Hepatocyte (in vitro differentiated cells): Measurements from ENCODE around the gene PPFIBP2. TPM values are rescaled to one million over a fixed set of nuclear protein-coding genes. Genes with fewer than 3 reads are reported as not detected.
A peak's percentile ranks its signal among the peaks of the same experiment; 100 is the strongest.

Experiments
- DNase-seq: peaks from one replicate; pipeline ENCODE4 v3.0.0-alpha.2; 2016; ENCODE audit warnings: low spot score
- H2AFZ ChIP-seq: fragments of 200-600 bp; sonication (generic); 2 replicates; pipeline ENCODE4 v1.6.0; 2016; ENCODE audit warnings: antibody characterized with exemption, mild to moderate bottlenecking
- H3K27ac ChIP-seq: fragments of 200-600 bp; sonication (generic); 2 replicates; pipeline ENCODE4 v1.5.1; 2016; ENCODE audit warnings: mild to moderate bottlenecking
- H3K27me3 ChIP-seq: fragments of 200-600 bp; sonication (generic); 2 replicates; pipeline ENCODE4 v1.6.1; 2016
- H3K36me3 ChIP-seq: fragments of 200-600 bp; sonication (generic); replicated peaks from 2 replicates; pipeline ENCODE4 v1.5.1; 2016; ENCODE audit warnings: low read depth; ENCODE audit not compliant: insufficient read depth
- H3K4me1 ChIP-seq: fragments of 200-600 bp; sonication (generic); 2 replicates; pipeline ENCODE4 v1.5.1; 2016; ENCODE audit warnings: mild to moderate bottlenecking, moderate library complexity; ENCODE audit not compliant: insufficient read depth
- H3K4me2 ChIP-seq: fragments of 200-600 bp; sonication (generic); 2 replicates; pipeline ENCODE4 v1.6.0; 2016
- H3K4me3 ChIP-seq: fragments of 200-600 bp; sonication (generic); 2 replicates; pipeline ENCODE4 v1.5.1; 2016; ENCODE audit warnings: mild to moderate bottlenecking
- H3K79me2 ChIP-seq: fragments of 200-600 bp; sonication (generic); 2 replicates; pipeline ENCODE4 v1.6.0; 2017; ENCODE audit warnings: mild to moderate bottlenecking
- H3K9me2 ChIP-seq: fragments of 200-600 bp; sonication (generic); replicated peaks from 2 replicates; pipeline ENCODE4 v1.6.0; 2017; ENCODE audit warnings: mild to moderate bottlenecking; ENCODE audit not compliant: insufficient read depth
- H3K9me3 ChIP-seq: fragments of 200-600 bp; sonication (generic); 2 replicates; pipeline ENCODE4 v1.5.1; 2016; ENCODE audit warnings: low read depth, mild to moderate bottlenecking
- H4K20me1 ChIP-seq: fragments of 200-600 bp; sonication (generic); 2 replicates; pipeline ENCODE4 v1.6.0; 2016; ENCODE audit warnings: mild to moderate bottlenecking; ENCODE audit not compliant: insufficient read depth, poor library complexity, severe bottlenecking
- EZH2 ChIP-seq: fragments of 200-600 bp; sonication (generic); IDR thresholded peaks from 2 replicates; pipeline ENCODE4 v1.6.1; 2016; ENCODE audit warnings: antibody characterized with exemption, mild to moderate bottlenecking, borderline replicate concordance
- EZH2phosphoT487 ChIP-seq: fragments of 200-600 bp; sonication (generic); IDR thresholded peaks from one replicate; pipeline ENCODE4 v1.6.1; 2018; ENCODE audit warnings: antibody characterized with exemption, mild to moderate bottlenecking, low read depth, moderate library complexity; ENCODE audit not compliant: unreplicated experiment, severe bottlenecking
- WGBS: methylation state at CpG from one replicate; pipeline ENCODE4 v1.1.6; 2016; ENCODE audit warnings: low lambda C conversion rate; ENCODE audit errors: missing lambda C conversion rate; 5-methylcytosine and 5-hydroxymethylcytosine counted together
- polyA plus RNA-seq: library from polyadenylated mRNA; unstranded; fragments of >200 nt; fragmentation: Nextera tagmentation; extraction: Ambion mirVana; gene quantifications from 2 replicates; pipeline ENCODE4 v1.2.1, GENCODE V29; 2016
- total RNA-seq: library from RNA; depleted of rRNA; stranded (reverse); fragments of >200 nt; gene quantifications from 2 replicates; pipeline ENCODE4 v1.2.3, GENCODE V29; 2014
- TF ChIP-seq, protein P1 (sequence below): fragments of 200-600 bp; sonication (generic); IDR thresholded peaks from 2 replicates; pipeline ENCODE4 v1.5.1; 2016; ENCODE audit warnings: antibody characterized with exemption, mild to moderate bottlenecking; ENCODE audit not compliant: poor library complexity

The PPFIBP2 gene
- total and polyA plus RNA-seq, 2 experiments from 2014 or later, result 33.9 to 55.8 TPM

DNA sequence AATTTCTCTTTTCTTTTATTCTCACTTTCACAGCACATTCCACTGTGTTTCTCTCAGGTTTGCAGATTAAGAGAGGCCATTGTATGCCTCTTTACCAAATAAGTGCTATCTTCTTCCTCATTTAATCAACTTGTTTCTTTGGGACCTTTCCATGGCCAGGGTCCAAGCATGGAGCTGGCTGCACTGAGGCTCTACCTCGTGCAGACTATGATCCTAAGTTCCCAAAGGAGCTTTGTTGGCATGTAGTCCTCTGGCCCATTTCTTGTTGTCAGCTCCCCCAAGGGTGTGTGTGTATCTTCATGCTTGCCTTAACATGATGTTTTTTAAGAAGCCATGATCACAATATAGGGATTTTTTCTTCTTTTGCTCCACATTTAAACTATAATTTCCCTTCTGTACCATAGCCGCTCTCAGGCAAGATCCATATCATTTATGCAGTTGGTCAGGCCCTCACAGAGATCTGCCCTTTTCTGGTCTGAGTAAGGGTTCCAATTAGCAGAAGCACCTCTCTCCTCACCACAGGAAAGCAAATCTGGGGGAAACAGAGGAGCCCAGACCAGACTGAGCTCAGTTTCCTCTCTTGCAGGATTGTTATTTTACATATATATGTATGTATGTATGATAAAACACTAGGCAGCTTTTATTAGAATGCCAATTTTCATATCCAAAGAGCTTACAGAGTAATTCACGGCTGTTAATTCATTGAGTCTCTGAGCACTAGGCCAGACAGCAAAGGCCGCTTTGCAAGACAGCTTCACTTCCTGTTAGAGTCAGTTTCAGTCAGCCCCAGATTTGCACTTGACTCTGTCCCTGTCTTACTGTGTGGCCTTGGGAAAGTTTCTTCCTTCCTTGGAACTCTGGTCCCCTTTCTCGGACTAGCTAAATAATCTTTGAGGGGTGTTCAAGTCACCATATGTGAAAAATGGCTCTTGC lies 125.2 kb downstream of the PPFIBP2 start:
- Histone ChIP-seq H4K20me1 (no peaks in the 10 kb centered on the region), H3K4me3 (no peak overlapping the region), H3K4me1 (peaks cover 4% of the 10 kb centered on the region), H3K4me2 (no peak overlapping the region), H3K27ac (no peak overlapping the region), H3K79me2 (no peaks in the 10 kb centered on the region), H3K9me2 (no peaks in the 10 kb centered on the region), H3K36me3 (no peaks in the 10 kb centered on the region), H3K27me3 (no peaks in the 10 kb centered on the region), H2AFZ (no peak overlapping the region), H3K9me3 (no peaks in the 10 kb centered on the region)
- DNase-seq, result no peak
- no peak for TF ChIP-seq EZH2phosphoT487
- TF ChIP-seq, protein P1, sequence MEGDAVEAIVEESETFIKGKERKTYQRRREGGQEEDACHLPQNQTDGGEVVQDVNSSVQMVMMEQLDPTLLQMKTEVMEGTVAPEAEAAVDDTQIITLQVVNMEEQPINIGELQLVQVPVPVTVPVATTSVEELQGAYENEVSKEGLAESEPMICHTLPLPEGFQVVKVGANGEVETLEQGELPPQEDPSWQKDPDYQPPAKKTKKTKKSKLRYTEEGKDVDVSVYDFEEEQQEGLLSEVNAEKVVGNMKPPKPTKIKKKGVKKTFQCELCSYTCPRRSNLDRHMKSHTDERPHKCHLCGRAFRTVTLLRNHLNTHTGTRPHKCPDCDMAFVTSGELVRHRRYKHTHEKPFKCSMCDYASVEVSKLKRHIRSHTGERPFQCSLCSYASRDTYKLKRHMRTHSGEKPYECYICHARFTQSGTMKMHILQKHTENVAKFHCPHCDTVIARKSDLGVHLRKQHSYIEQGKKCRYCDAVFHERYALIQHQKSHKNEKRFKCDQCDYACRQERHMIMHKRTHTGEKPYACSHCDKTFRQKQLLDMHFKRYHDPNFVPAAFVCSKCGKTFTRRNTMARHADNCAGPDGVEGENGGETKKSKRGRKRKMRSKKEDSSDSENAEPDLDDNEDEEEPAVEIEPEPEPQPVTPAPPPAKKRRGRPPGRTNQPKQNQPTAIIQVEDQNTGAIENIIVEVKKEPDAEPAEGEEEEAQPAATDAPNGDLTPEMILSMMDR, result no peak
- no peak for TF ChIP-seq EZH2
- 90% methylated on average over 5 of the region's 5 CpGs for WGBS

DNA sequence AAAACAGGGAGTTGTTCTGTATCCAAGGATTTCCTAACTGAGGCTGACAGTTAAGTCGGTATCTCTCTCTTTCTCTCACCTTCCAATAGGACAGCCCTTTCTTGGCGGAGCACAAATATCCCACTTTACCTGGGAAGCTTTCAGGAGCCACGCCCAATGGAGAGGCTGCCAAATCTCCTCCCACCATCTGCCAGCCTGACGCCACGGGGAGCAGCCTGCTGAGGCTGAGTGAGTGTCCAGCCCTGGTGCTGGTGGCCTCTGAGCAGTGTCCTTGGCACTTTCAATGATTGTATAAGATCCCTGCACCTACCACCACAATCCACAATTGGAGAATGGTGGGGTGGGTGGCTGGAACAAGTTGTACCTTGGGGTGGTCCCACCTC lies 125.8 kb downstream of the PPFIBP2 start:
- Histone ChIP-seq H3K4me2 (no peak overlapping the region), H3K36me3 (no peaks in the 10 kb centered on the region), H3K79me2 (no peaks in the 10 kb centered on the region), H3K27ac (no peak overlapping the region), H3K4me1 (peaks cover 4% of the 10 kb centered on the region), H4K20me1 (no peaks in the 10 kb centered on the region), H2AFZ (no peak overlapping the region), H3K9me3 (no peaks in the 10 kb centered on the region), H3K9me2 (no peaks in the 10 kb centered on the region), H3K4me3 (no peak overlapping the region), H3K27me3 (no peaks in the 10 kb centered on the region)
- 82% methylated on average over 5 of the region's 5 CpGs for WGBS
- TF ChIP-seq EZH2phosphoT487, result no peak
- TF ChIP-seq, protein P1, result no peak
- TF ChIP-seq EZH2, result no peak
- DNase-seq, result no peak

DNA sequence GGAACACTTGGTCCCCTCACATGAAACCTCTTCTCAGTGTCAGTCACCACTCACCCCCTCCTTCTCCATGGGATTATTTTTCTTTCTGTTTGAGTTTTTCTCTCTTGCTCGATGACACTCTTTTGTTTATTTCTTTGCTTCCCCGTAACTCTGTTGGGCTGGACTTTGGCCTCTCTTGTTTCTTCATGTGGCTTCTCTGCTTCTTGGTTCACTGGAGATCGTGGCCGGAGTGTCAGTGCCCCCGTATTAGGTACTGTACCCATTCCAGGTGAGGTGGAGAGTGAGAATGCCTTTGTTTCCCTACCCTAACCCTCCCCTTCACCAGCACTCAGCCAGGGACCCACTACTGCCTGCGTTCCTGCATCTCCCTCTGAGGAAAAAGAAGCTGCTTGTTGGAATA lies 127.0 kb downstream of the PPFIBP2 start:
- WGBS, result 80% methylated on average over 6 of the region's 6 CpGs
- Histone ChIP-seq H3K36me3 (no peaks in the 10 kb centered on the region), H3K9me3 (no peaks in the 10 kb centered on the region), H3K9me2 (no peaks in the 10 kb centered on the region), H3K4me3 (no peak overlapping the region), H3K79me2 (no peaks in the 10 kb centered on the region), H3K27me3 (no peaks in the 10 kb centered on the region), H3K4me2 (no peak overlapping the region), H2AFZ (no peak overlapping the region), H3K4me1 (peaks cover 4% of the 10 kb centered on the region), H4K20me1 (no peaks in the 10 kb centered on the region), H3K27ac (peak overlapping the region; percentile 77)
- DNase-seq, result peak; percentile 21
- TF ChIP-seq EZH2 (no peak), EZH2phosphoT487 (no peak)
- TF ChIP-seq, protein P1, result no peak
